ENCODE results near the gene MRPS12. TPM values are rescaled to one million over a fixed set of nuclear protein-coding genes. Genes with fewer than 3 reads are reported as not detected.
A peak's percentile ranks its signal among the peaks of the same experiment; 100 is the strongest.

Gene MRPS12
- total and polyA plus RNA-seq, 2 of the 13 experiments (the other 11 are each of a cell fraction or from before 2014, with no cell fraction given) = 27.5 to 54.8 TPM

GRCh38 chr19:38899447-38900201 lies 31.1 kb upstream of the MRPS12 start, which contains the start of the genes NFKBIB and SIRT2 (continued):
- TF ChIP-seq GMEB2 (CRISPR knock-in tag; IDR thresholded peaks at IDR 0.05; ENCODE audit: low read depth) (peak; percentile 87), ZNF546 (CRISPR knock-in tag; conservative IDR thresholded peaks at IDR 0.05) (peak; percentile 74; the same call in 1 of the 2 replicates), FOXK2 (IDR thresholded peaks at IDR 0.05) (peak; percentile 30; the same call in 1 of the 2 replicates), ZNF121 (CRISPR knock-in tag; IDR thresholded peaks at IDR 0.05) (peak; percentile 100), ZBTB34 (CRISPR knock-in tag; IDR thresholded peaks at IDR 0.05) (no peak), MAF1 (CRISPR knock-in tag; IDR thresholded peaks at IDR 0.05; ENCODE audit: borderline replicate concordance) (no peak), NFE2L1 (CRISPR knock-in tag; IDR thresholded peaks at IDR 0.05; ENCODE audit: borderline replicate concordance) (0 out of 2 replicates have a peak, but pooled peaks have one; percentile 37), ZNF431 (CRISPR knock-in tag; IDR thresholded peaks at IDR 0.05; ENCODE audit: borderline replicate concordance, low read depth) (no peak), SNAPC5 (CRISPR knock-in tag; IDR thresholded peaks at IDR 0.05; ENCODE audit: borderline replicate concordance) (no peak), TFDP2 (CRISPR knock-in tag; IDR thresholded peaks at IDR 0.05) (peak; percentile 92), EED (CRISPR knock-in tag; IDR thresholded peaks at IDR 0.05) (0 out of 2 replicates have a peak, but pooled peaks have one; percentile 10), SETDB1 (CRISPR knock-in tag; IDR thresholded peaks at IDR 0.05; ENCODE audit: borderline replicate concordance) (no peak), ZBTB7B (CRISPR knock-in tag; IDR thresholded peaks at IDR 0.05) (peak; percentile 50; the same call in 1 of the 2 replicates), NR1H2 (CRISPR knock-in tag; IDR thresholded peaks at IDR 0.05; ENCODE audit: borderline replicate concordance, low read depth) (no peak), IRF2 (CRISPR knock-in tag; IDR thresholded peaks at IDR 0.05) (peak; percentile 98), NR2F1 (CRISPR knock-in tag; IDR thresholded peaks at IDR 0.05) (peak in 1 of 2 experiments; percentile 51; a peak in 1 of 4 replicates), HNF4G (IDR thresholded peaks at IDR 0.05; ENCODE audit: borderline replicate concordance, low read depth, low read length) (0 out of 2 replicates have a peak, but pooled peaks have one; percentile 31), HNF4G (CRISPR knock-in tag; IDR thresholded peaks at IDR 0.05; ENCODE audit: borderline replicate concordance, low read depth) (no peak; the same call in 1 of the 2 replicates), ZNF589 (CRISPR knock-in tag; conservative IDR thresholded peaks at IDR 0.05) (0 out of 2 replicates have a peak, but pooled peaks have one; percentile 61), ZNF841 (CRISPR knock-in tag; IDR thresholded peaks at IDR 0.05; ENCODE audit: borderline replicate concordance) (no peak), ERF (CRISPR knock-in tag; IDR thresholded peaks at IDR 0.05) (peak; percentile 62; the same call in 1 of the 2 replicates), MXD3 (CRISPR knock-in tag; IDR thresholded peaks at IDR 0.05) (peak; percentile 43; the same call in 1 of the 2 replicates), SIX1 (CRISPR knock-in tag; IDR thresholded peaks at IDR 0.05; ENCODE audit: borderline replicate concordance) (no peak), PAX8 (CRISPR knock-in tag; IDR thresholded peaks at IDR 0.05; ENCODE audit: borderline replicate concordance) (peak; percentile 85), ZFP36 (IDR thresholded peaks at IDR 0.05; ENCODE audit: borderline replicate concordance, low read depth, low read length, partially characterized antibody) (no peak)
